Activated naive CD4-positive, alpha-beta T cell treated with anti-CD3 and anti-CD28 coated beads for 36 hours (primary cell): Measurements from ENCODE around the gene CCDC85A. TPM values are rescaled to one million over a fixed set of nuclear protein-coding genes. Genes with fewer than 3 reads are reported as not detected.
"Not testable (repeated sequence)": the region's sequence is repeated elsewhere in the genome, so short reads cannot be mapped to it uniquely, and the experiment has no call there.

Experiments used
- CTCF ChIA-PET: fragments of 350-600 bp; sonication (Branson Sonifier 250); formaldehyde crosslinking; loops from one replicate; lab custom pipeline; 2021; ENCODE audit warnings: antibody characterized with exemption; lab: Charles Lee
- DNase-seq: peaks from one replicate; pipeline ENCODE4 v3.0.0-alpha.2; 2020
- H3K27ac Mint-ChIP-seq: one replicate; pipeline ENCODE4 v1.8.0; 2021; ENCODE audit warnings: mild to moderate bottlenecking, mixed read lengths
- H3K27me3 Mint-ChIP-seq: one replicate; pipeline ENCODE4 v1.8.0; 2021; ENCODE audit warnings: low read depth, mixed read lengths
- H3K36me3 Mint-ChIP-seq: one replicate; pipeline ENCODE4 v1.8.0; 2021; ENCODE audit warnings: low read depth, mixed read lengths
- H3K4me1 Mint-ChIP-seq: one replicate; pipeline ENCODE4 v1.8.0; 2021; ENCODE audit warnings: low read depth, mixed read lengths
- H3K4me3 Mint-ChIP-seq: one replicate; pipeline ENCODE4 v1.8.0; 2021; ENCODE audit warnings: mild to moderate bottlenecking, moderate library complexity, mixed read lengths
- H3K9me3 Mint-ChIP-seq: one replicate; pipeline ENCODE4 v1.8.0; 2021; ENCODE audit warnings: mixed read lengths
- intact Hi-C: fragments of 100-400 bp; cut with micrococcal nuclease; formaldehyde crosslinking; loops from one replicate; pipeline ENCODE4 v1.15.1; 2023
- total RNA-seq, 2 experiments: library from RNA; stranded (reverse); gene quantifications; one replicate each; pipeline ENCODE4 v1.2.3, GENCODE V29; 2021

The CCDC85A gene
- total RNA-seq, result not detected

DNA sequence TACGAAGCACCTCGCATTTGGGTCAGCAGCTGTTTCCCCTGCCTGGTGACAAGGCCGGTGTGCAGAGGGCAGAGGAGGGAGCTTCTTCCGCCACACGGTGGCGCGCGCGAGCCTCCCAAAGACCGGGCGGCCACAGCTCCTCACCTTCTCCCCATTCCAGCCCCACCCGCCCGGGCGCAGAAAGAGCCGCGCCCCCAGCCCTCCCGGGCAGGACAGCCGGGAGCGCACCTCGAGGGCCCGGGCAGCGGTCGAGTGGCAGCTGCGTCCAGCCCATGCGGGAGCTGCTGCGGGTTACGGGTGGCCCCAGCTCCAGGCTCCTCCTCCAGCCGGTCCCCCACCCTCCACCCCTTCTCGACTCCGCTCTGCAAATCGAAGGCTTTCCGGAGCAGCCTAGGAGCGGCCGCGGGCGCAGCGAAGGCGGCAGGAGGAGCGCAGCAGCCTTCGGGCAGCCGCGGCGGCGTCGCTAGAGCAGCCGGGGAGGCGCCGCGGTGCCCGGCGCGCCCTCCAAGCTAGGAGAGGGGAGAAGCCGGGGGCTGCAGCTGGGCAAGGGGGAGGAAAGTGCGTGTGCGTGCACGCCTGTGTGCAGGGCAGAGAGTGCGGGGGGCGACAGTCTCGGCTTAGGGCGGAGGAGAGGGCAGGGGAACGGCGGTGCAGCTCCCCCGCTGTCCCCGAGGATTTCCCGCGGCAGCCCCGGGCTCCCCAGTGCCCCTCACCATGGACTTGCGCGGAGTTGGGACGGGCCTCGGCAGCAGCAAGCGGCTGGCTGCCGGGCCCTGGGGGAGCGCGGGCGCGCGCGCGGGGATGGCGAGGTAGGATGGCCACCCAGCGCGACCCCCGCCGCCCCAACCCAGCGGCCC, at the start of gene CCDC85A:
CCDC85A (plus strand) TSS at position 348 of the 857 bp plus-strand sequence. CDS start 635 bp downstream, outside the sequence.
- no peaks in the 10 kb centered on the region for H3K36me3 Mint-ChIP-seq
- peaks cover 61% of the 10 kb centered on the region for H3K27me3 Mint-ChIP-seq
- H3K4me1 Mint-ChIP-seq, result peaks cover 3% of the 10 kb centered on the region
- DNase-seq, result peak; percentile 76
- CTCF ChIA-PET, result interaction anchor here (0.6 to 2.3 kb wide), 16 partner anchors 10 to 1334 kb away, joined by 3 to 11 read pairs (median 4); no protein-coding TSS in a partner anchor
- peak within 1 kb of the TSS; percentile 38 for H3K4me3 Mint-ChIP-seq
- intact Hi-C loops, result loop anchor here (1.0 to 2.0 kb wide), 4 partner anchors 465 to 1332 kb away; no protein-coding TSS in a partner anchor
- H3K27ac Mint-ChIP-seq, result no peak within 1 kb of the TSS
- H3K9me3 Mint-ChIP-seq, result no peaks in the 10 kb centered on the region

DNA sequence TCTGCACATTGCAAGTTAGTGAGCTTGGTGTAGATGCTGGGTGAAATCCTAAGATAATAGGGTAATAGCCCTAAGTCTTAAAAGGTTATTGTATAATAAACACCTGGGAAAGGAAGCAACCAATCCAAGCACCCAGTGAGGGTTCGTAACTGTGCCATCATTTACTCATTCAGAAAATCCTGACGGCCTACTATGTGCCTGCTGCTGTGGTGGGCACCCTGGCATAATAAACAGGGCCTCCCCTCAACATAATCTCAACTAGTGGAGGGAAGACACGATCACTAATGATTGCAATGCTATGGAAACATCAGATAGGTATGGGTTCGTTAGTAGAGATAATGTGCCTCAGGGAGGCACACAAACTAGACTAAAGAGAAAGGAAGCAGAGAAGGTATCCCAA, 48.9 kb upstream of the CCDC85A start:
- no peak overlapping the region for H3K4me3 Mint-ChIP-seq
- no peaks in the 10 kb centered on the region for H3K4me1 Mint-ChIP-seq
- CTCF ChIA-PET, result no interaction called here
- no peak overlapping the region for H3K27ac Mint-ChIP-seq
- H3K27me3 Mint-ChIP-seq, result no peaks in the 10 kb centered on the region
- intact Hi-C loops, result loop anchor here (5.0 kb wide), 1 partner anchor 1382 kb away; no protein-coding TSS in a partner anchor
- no peaks in the 10 kb centered on the region for H3K36me3 Mint-ChIP-seq
- DNase-seq, result no peak
- H3K9me3 Mint-ChIP-seq, result peaks cover 2% of the 10 kb centered on the region

DNA sequence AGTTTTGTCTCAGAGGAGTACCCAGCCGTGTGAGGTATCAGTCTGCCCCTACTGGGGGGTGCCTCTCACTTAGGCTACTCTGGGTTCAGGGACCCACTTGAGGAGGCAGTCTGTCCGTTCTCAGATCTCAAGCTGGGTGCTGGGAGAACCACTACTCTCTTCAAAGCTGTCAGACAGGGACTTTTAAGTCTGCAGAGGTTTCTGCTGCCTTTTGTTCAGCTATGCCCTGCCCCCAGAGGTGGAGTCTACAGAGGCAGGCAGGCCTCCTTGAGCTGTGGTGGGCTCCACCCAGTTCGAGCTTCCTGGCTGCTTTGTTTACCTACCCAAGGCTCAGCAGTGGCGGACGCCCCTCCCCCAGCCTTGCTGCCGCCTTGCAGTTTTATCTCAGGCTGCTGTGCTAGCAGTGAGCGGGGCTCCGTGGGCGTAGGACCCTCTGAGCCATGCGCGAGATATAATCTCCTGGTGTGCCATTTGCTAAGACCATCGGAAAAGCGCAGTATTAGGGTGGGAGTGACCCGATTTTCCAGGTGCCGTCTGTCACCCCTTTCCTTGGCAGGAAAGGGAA, 41.2 kb upstream of the CCDC85A start:
- intact Hi-C loops, H3K9me3 Mint-ChIP-seq, H3K27me3 Mint-ChIP-seq, H3K27ac Mint-ChIP-seq, H3K4me3 Mint-ChIP-seq, H3K4me1 Mint-ChIP-seq, H3K36me3 Mint-ChIP-seq, CTCF ChIA-PET, DNase-seq: not testable (repeated sequence)

DNA sequence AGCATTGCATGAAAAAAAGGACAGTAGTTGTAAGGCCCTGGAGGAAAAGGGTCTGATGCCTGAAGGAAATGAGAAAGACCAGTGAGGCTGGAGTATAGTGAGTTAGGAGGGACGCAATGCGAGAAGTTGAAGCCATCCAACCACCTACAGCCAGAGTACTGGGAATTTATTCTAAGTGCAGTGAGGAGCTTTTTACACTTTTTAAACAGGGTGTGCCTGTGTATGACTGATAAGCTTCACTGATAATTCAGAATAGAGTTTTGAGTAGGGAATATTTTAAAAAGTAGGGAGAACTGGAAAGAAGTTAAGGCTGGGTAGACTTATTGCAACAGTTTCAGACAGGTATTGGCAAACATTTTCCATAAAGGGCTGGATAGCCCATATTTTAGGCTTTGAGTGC, 35.9 kb upstream of the CCDC85A start:
- Mint-ChIP-seq H3K36me3 (no peaks in the 10 kb centered on the region), H3K4me3 (no peak overlapping the region), H3K4me1 (no peaks in the 10 kb centered on the region), H3K27me3 (peaks cover 2% of the 10 kb centered on the region), H3K9me3 (no peaks in the 10 kb centered on the region), H3K27ac (no peak overlapping the region)
- DNase-seq, result no peak
- CTCF ChIA-PET, result no interaction called here
- intact Hi-C loops, result no loop called here

DNA sequence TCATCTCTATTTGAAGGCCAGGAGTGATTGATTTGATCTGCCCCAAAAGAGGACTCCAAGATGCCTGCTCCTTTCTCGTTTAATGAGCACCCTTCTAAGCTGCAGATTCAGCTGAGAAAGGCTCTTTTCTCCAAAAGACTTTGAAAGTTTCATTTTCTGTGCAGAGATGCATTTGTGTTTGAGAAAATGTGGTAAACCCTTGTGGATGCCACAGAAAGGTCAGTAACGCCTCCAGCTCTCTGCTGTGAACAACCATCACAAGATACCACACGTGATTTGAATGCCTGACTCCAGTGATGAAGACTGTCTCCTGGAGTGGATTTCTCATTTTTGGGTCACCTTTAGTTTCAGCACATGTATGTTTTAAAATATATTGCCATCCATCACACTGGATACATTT, 35.0 kb upstream of the CCDC85A start:
- no peaks in the 10 kb centered on the region for H3K9me3 Mint-ChIP-seq
- no peak overlapping the region for H3K4me3 Mint-ChIP-seq
- no peaks in the 10 kb centered on the region for H3K36me3 Mint-ChIP-seq
- H3K27ac Mint-ChIP-seq, result no peak overlapping the region
- H3K27me3 Mint-ChIP-seq, result peaks cover 2% of the 10 kb centered on the region
- intact Hi-C loops, result no loop called here
- CTCF ChIA-PET, result interaction anchor here (0.8 kb wide), 1 partner anchor 33 kb away, joined by 3 read pairs; no protein-coding TSS in a partner anchor
- DNase-seq, result no peak
- no peaks in the 10 kb centered on the region for H3K4me1 Mint-ChIP-seq

DNA sequence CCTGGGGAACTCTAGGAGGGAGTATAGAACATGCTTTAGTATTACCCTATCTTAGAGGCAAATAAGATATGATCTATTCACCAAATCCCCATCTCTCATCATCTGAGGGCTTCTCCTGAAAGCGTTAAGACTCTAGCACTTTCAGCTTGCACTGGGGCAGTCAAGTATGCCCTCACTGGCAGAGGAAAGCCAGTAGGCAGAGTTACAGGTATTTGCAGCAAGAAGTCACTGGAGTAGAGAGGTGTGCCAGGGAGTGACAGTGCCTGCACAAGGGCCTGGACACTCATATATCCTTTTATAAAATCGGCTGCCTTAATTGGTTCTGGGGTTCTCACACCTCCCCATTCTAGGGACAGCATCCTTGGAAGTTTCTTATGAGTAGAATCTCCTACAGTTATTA, 31.9 kb upstream of the CCDC85A start:
- CTCF ChIA-PET, result no interaction called here
- Mint-ChIP-seq H3K27me3 (peaks cover 2% of the 10 kb centered on the region), H3K36me3 (no peaks in the 10 kb centered on the region), H3K4me1 (no peaks in the 10 kb centered on the region), H3K9me3 (no peaks in the 10 kb centered on the region), H3K27ac (no peak overlapping the region), H3K4me3 (no peak overlapping the region)
- no peak for DNase-seq
- intact Hi-C loops, result no loop called here

DNA sequence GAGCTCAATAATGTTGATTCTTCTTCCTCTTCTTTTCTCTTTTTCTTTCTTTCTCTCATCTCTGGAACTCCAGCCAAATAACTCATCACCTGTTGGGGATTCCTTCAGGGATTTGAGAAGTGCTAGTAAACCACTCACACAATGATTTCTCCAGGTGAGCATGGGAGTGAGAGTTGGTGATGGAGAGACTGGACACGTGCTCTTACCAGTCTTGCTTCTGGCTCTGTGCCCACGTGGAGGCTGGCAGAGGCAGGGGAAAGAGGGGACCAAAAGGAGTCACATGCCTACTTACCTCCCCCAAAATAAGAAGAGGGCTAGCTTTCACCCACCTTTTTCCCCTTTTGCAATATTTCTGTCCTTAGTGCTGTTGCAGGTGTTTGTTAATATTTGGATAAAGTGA, 28.6 kb upstream of the CCDC85A start:
- H3K4me3 Mint-ChIP-seq, result no peak overlapping the region
- no peak for DNase-seq
- CTCF ChIA-PET, result interaction anchor here (0.8 kb wide), 1 partner anchor 29 kb away, joined by 3 read pairs; the partner anchor contains the start of gene CCDC85A
- intact Hi-C loops, result no loop called here
- H3K4me1 Mint-ChIP-seq, result no peaks in the 10 kb centered on the region
- no peak overlapping the region for H3K27ac Mint-ChIP-seq
- H3K27me3 Mint-ChIP-seq, result no peaks in the 10 kb centered on the region
- H3K9me3 Mint-ChIP-seq, result no peaks in the 10 kb centered on the region
- H3K36me3 Mint-ChIP-seq, result no peaks in the 10 kb centered on the region

DNA sequence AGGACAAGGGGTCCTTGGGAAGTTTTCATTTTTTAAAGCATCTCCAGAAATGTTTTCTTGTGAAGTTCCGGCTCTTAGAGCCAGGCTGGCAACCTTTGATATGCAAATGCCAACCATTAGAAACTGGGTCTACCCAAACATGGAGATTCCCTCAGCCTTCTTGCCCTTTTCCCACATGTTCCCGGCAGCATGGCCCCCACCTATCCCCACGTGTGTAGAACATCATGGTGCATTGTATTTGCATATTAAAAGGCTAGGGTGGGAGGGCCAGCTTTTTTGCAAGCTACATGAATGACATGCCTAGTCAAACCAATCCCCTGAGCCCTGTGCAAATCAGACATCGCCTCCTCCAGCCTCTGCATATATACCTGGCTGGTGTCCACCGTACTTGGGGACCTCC, 23.9 kb upstream of the CCDC85A start:
- CTCF ChIA-PET, H3K27ac Mint-ChIP-seq, H3K4me1 Mint-ChIP-seq, intact Hi-C loops, H3K27me3 Mint-ChIP-seq, H3K9me3 Mint-ChIP-seq, DNase-seq, H3K4me3 Mint-ChIP-seq, H3K36me3 Mint-ChIP-seq: not testable (repeated sequence)

DNA sequence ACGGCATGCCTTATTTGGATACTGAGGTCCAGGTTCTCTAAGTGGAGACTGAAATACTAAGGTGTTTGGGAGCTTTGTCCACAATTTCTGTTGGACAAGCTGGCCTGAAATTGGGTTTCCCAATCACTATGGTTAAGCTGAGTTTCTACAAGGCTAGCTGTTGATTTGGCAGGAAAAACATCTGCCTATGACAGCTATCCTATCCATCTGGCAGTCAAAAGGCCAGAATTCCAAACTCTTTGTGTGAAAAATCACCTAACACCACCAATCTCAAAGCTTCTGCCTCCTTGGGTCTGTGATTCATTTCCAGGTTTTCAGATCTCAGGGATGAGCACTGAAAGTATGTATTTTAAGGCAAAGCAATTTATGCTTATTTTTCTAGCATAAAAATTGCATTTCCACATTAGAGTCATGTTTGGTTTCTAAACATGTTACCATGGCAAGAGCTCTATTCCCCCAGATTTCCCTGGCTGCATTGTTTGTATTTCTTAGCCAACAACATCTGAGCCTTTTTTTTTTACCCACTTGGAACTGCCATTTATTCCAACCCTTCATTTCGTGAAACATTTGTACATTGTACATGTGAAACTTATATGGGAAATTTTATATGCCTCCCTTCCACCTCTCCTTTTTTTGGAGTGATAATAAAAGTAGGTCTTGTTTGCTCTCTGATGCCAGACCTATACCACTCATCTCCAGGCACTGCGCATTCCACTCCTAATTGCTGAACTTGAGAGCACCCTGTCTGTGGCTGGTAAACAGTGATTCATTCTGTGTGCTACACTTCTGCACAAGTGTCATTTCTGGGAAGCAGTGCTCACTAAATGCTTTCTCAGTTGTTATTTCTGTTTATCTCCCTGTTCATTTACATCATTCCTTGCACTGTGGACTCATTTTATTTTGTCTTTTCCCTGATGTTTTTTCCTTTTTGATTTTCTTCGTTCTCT, 15.9 kb upstream of the CCDC85A start:
- H3K9me3 Mint-ChIP-seq, result no peaks in the 10 kb centered on the region
- H3K4me3 Mint-ChIP-seq, result no peak overlapping the region
- no peaks in the 10 kb centered on the region for H3K27me3 Mint-ChIP-seq
- no peaks in the 10 kb centered on the region for H3K4me1 Mint-ChIP-seq
- H3K36me3 Mint-ChIP-seq, result no peaks in the 10 kb centered on the region
- DNase-seq, result no peak
- CTCF ChIA-PET, result interaction anchor here (1.2 kb wide), 1 partner anchor 16 kb away, joined by 3 read pairs; the partner anchor contains the start of gene CCDC85A
- no peak overlapping the region for H3K27ac Mint-ChIP-seq
- intact Hi-C loops, result no loop called here

DNA sequence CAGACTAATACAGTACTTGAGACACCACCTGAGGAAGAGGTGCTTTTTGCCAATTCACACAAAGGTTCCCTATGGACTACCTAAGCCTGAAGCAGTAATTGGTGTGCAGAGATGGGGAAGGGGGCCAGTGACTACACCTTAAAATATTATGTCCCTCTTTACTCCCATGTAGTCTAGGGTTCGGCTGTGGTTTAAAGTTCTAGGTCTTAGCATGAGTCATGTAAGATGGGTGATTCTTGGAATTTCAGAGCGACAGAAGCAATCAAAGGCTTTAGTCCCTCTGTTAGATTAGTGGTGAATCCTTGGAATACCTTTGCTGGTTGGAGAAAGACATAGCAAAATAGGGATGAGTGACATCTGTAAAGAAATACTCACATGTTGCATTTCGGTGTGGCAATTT, 14.3 kb upstream of the CCDC85A start:
- CTCF ChIA-PET, result no interaction called here
- no peak overlapping the region for H3K27ac Mint-ChIP-seq
- no peak overlapping the region for H3K4me3 Mint-ChIP-seq
- H3K36me3 Mint-ChIP-seq, result no peaks in the 10 kb centered on the region
- no peaks in the 10 kb centered on the region for H3K4me1 Mint-ChIP-seq
- H3K27me3 Mint-ChIP-seq, result no peaks in the 10 kb centered on the region
- DNase-seq, result no peak
- intact Hi-C loops, result no loop called here
- H3K9me3 Mint-ChIP-seq, result no peaks in the 10 kb centered on the region

DNA sequence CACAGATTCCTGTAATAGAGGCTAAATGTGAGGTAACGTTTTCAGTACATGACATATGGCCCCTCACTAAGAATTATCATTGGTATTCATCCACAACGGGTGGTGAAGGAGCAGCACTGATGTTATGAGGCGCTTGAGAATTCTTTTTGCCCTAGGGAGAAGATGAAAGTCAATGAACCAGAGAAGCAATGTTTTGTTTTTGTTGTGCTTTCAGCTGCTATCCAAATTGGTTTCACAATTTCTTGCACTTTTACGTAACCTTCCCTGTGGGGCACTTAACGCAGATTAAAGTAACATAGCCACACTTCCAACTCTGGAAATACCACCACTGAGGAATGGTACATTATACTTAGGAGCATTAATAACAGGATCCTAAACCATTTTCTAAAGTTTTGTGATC, 13.3 kb upstream of the CCDC85A start:
- Mint-ChIP-seq H3K27ac (no peak overlapping the region), H3K36me3 (no peaks in the 10 kb centered on the region), H3K9me3 (no peaks in the 10 kb centered on the region), H3K4me3 (no peak overlapping the region), H3K4me1 (no peaks in the 10 kb centered on the region), H3K27me3 (peaks cover 2% of the 10 kb centered on the region)
- CTCF ChIA-PET, result no interaction called here
- no peak for DNase-seq
- intact Hi-C loops, result no loop called here

DNA sequence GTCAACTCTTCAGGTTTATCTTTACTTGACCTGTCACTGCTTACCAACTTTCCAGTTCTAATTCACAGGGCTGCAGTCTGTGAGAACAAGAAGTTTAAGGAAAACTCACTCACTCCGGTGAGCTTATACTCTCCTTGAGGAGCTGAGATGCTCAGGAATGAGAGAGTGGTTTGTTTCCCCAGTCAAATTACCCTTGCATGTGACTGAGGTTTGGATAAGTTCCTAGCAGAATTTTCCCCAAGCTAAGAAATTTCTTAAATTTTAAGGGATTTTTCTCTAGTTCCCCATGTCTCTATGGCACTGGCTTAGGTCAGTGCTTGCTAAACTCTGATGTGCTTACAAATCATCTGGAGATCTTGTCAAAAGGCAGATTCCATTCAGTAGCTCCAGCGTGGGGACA, 12.8 kb upstream of the CCDC85A start:
- H3K4me3 Mint-ChIP-seq, result no peak overlapping the region
- no peaks in the 10 kb centered on the region for H3K4me1 Mint-ChIP-seq
- no peaks in the 10 kb centered on the region for H3K36me3 Mint-ChIP-seq
- peaks cover 3% of the 10 kb centered on the region for H3K27me3 Mint-ChIP-seq
- H3K9me3 Mint-ChIP-seq, result no peaks in the 10 kb centered on the region
- H3K27ac Mint-ChIP-seq, result no peak overlapping the region
- CTCF ChIA-PET, result interaction anchor here (1.0 kb wide), 1 partner anchor 13 kb away, joined by 3 read pairs; the partner anchor contains the start of gene CCDC85A
- intact Hi-C loops, result no loop called here
- no peak for DNase-seq
